ENCODE measurements around the gene C6orf89. TPM values are rescaled to one million over a fixed set of nuclear protein-coding genes. Genes with fewer than 3 reads are reported as not detected.

The C6orf89 gene
- total and polyA plus RNA-seq, 2 of the 8 experiments (the other 6 are each of a cell fraction or from before 2014, with no cell fraction given), result 4.6 to 12.3 TPM

DNA sequence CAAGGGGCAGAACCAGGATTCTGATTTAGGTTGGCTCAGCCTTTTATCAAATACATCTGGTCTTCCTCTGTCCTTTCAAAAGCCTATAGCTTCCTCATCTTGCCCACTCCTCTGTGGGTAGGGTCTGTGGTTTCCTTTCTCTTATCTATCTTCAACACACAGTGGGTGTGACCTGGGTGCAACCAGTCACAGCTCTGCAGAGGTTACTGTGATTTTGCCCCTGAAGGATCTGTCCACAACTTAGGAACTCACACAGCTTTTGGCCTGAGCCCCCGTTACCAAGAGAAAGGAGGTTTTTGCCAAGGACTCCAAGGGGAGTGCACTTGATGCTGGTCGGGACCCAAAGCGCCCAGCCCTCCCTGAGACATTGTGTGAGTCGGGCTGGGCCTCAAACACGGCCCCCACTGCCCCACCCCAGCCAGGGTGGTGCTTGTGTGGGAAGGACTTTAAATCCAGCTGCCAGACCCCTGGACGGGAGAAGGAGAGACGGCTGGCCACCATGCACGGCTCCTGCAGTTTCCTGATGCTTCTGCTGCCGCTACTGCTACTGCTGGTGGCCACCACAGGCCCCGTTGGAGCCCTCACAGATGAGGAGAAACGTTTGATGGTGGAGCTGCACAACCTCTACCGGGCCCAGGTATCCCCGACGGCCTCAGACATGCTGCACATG lies 68.6 kb downstream of the C6orf89 start, which contains the start of gene PI16 (continued):
- TF ChIP-seq CHD7 (IDR thresholded peaks at IDR 0.05; ENCODE audit: insufficient replicate concordance, low read length), result no peak
